ENCODE results near the gene ELAPOR1.

DNA sequence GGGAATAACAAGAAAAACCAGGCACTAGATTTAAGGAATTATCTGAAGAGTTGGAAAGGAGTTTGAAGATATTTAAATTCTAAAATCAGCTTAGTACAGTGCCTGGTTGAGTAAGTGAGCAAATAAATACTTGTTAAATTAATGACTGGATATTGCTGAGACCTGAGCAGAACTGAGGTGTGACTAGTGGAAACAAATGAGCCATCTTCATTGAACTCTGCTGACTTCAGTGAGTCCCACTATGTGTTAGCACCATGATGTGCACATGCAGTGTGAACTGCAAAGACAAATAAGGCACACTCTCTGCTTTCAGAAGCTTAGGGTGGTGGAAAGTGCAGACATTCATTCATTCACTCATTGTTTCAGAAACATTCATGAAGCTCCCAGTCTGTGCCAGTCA lies 48.7 kb downstream of the ELAPOR1 start:
- no peak for TF ChIP-seq EP300 (IDR thresholded peaks at IDR 0.05)
- TF ChIP-seq POLR2AphosphoS5 (IDR thresholded peaks at IDR 0.05), result no peak
- no peak for TF ChIP-seq POLR2A (IDR thresholded peaks at IDR 0.05)
- TF ChIP-seq, protein P1, sequence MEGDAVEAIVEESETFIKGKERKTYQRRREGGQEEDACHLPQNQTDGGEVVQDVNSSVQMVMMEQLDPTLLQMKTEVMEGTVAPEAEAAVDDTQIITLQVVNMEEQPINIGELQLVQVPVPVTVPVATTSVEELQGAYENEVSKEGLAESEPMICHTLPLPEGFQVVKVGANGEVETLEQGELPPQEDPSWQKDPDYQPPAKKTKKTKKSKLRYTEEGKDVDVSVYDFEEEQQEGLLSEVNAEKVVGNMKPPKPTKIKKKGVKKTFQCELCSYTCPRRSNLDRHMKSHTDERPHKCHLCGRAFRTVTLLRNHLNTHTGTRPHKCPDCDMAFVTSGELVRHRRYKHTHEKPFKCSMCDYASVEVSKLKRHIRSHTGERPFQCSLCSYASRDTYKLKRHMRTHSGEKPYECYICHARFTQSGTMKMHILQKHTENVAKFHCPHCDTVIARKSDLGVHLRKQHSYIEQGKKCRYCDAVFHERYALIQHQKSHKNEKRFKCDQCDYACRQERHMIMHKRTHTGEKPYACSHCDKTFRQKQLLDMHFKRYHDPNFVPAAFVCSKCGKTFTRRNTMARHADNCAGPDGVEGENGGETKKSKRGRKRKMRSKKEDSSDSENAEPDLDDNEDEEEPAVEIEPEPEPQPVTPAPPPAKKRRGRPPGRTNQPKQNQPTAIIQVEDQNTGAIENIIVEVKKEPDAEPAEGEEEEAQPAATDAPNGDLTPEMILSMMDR (IDR thresholded peaks at IDR 0.05), result no peak

All from stomach (tissue), 4 donors.